Glutamatergic neuron (in vitro differentiated cells): ENCODE measurements around the gene GPX3. TPM values are rescaled to one million over a fixed set of nuclear protein-coding genes. Genes with fewer than 3 reads are reported as not detected.
A peak's percentile ranks its signal among the peaks of the same experiment; 100 is the strongest.

Experiments
- DNase-seq: peaks from one replicate; pipeline ENCODE4 v3.0.0; 2022
- H3K27ac Mint-ChIP-seq: one replicate; pipeline ENCODE4 v1.8.0; 2020; ENCODE audit warnings: mild to moderate bottlenecking, mixed read lengths, inconsistent platforms; ENCODE audit not compliant: unreplicated experiment
- H3K27me3 Mint-ChIP-seq: one replicate; pipeline ENCODE4 v1.8.0; 2020; ENCODE audit warnings: mild to moderate bottlenecking, moderate library complexity, mixed read lengths, inconsistent platforms; ENCODE audit not compliant: unreplicated experiment
- H3K36me3 Mint-ChIP-seq: one replicate; pipeline ENCODE4 v1.8.0; 2020; ENCODE audit warnings: mild to moderate bottlenecking, mixed read lengths, inconsistent platforms; ENCODE audit not compliant: unreplicated experiment
- H3K4me1 Mint-ChIP-seq: one replicate; pipeline ENCODE4 v1.8.0; 2020; ENCODE audit warnings: mild to moderate bottlenecking, low read depth, mixed read lengths, inconsistent platforms; ENCODE audit not compliant: unreplicated experiment
- H3K4me3 Mint-ChIP-seq: one replicate; pipeline ENCODE4 v1.8.0; 2020; ENCODE audit warnings: mild to moderate bottlenecking, mixed read lengths, inconsistent platforms; ENCODE audit not compliant: unreplicated experiment
- H3K9me3 Mint-ChIP-seq: one replicate; pipeline ENCODE4 v1.8.0; 2020; ENCODE audit warnings: mild to moderate bottlenecking, moderate library complexity, mixed read lengths, inconsistent platforms; ENCODE audit not compliant: unreplicated experiment
- total RNA-seq: library from RNA; stranded (reverse); fragmentation: NEBNext Ultra II Directional; extraction: Animal tissue kit (Norgen Biotek cat#: 25700); gene quantifications from one replicate; pipeline ENCODE4 v1.2.1, GENCODE V29; 2021; ENCODE audit not compliant: unreplicated experiment
- TF ChIP-seq, protein P1 (sequence below): fragments of 200-600 bp; sonication (generic); IDR thresholded peaks from one replicate; pipeline ENCODE4 v1.5.0; 2021; ENCODE audit not compliant: partially characterized antibody, unreplicated experiment

The GPX3 gene
- total RNA-seq, 1 donor from 2014 or later = 20.4 TPM

DNA sequence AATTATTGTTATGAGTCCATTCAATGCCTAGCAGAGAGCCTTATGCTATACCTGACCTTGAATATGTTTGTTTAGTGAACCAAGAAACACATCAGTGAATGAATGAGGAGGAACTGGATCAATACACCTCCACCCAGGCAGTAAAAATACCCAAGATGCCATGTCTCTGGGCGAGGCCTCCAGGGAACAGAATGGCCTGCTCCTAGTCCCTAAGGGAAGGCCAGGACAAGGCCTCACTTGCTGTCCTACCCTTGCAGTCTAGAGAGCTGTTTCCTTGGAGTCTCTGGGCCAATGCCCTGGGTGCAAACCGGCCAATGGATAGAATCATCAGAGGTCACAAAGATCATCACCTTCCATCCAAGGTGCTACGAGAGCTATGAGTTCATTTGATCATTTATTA lies 34.3 kb downstream of the GPX3 start:
- Mint-ChIP-seq H3K27me3 (peaks cover 7% of the 10 kb centered on the region), H3K4me3 (no peak overlapping the region), H3K9me3 (peaks cover 2% of the 10 kb centered on the region), H3K36me3 (no peaks in the 10 kb centered on the region), H3K4me1 (peaks cover 5% of the 10 kb centered on the region), H3K27ac (no peak overlapping the region)
- no peak for DNase-seq
- TF ChIP-seq, protein P1, sequence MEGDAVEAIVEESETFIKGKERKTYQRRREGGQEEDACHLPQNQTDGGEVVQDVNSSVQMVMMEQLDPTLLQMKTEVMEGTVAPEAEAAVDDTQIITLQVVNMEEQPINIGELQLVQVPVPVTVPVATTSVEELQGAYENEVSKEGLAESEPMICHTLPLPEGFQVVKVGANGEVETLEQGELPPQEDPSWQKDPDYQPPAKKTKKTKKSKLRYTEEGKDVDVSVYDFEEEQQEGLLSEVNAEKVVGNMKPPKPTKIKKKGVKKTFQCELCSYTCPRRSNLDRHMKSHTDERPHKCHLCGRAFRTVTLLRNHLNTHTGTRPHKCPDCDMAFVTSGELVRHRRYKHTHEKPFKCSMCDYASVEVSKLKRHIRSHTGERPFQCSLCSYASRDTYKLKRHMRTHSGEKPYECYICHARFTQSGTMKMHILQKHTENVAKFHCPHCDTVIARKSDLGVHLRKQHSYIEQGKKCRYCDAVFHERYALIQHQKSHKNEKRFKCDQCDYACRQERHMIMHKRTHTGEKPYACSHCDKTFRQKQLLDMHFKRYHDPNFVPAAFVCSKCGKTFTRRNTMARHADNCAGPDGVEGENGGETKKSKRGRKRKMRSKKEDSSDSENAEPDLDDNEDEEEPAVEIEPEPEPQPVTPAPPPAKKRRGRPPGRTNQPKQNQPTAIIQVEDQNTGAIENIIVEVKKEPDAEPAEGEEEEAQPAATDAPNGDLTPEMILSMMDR = no peak

DNA sequence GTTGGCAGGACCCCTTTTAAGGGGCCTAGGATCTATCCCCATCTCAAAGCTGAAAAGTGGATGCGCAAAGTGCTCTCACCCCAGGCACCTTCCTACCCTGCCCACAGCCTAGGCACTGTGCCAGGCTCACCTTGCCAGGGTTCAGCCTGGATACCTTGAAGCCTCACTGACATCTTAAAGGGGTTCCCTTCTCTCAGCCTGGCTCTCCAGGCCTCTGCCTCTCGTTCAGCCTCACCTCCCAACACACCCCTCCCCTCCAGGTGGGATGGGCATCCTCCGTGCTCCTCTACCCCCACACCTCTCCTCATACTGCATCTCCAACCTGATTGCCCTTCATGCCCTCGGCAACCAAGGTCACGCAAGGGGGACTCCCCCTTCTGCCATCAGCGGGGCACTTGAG lies 34.9 kb downstream of the GPX3 start:
- H3K4me3 Mint-ChIP-seq = no peak overlapping the region

DNA sequence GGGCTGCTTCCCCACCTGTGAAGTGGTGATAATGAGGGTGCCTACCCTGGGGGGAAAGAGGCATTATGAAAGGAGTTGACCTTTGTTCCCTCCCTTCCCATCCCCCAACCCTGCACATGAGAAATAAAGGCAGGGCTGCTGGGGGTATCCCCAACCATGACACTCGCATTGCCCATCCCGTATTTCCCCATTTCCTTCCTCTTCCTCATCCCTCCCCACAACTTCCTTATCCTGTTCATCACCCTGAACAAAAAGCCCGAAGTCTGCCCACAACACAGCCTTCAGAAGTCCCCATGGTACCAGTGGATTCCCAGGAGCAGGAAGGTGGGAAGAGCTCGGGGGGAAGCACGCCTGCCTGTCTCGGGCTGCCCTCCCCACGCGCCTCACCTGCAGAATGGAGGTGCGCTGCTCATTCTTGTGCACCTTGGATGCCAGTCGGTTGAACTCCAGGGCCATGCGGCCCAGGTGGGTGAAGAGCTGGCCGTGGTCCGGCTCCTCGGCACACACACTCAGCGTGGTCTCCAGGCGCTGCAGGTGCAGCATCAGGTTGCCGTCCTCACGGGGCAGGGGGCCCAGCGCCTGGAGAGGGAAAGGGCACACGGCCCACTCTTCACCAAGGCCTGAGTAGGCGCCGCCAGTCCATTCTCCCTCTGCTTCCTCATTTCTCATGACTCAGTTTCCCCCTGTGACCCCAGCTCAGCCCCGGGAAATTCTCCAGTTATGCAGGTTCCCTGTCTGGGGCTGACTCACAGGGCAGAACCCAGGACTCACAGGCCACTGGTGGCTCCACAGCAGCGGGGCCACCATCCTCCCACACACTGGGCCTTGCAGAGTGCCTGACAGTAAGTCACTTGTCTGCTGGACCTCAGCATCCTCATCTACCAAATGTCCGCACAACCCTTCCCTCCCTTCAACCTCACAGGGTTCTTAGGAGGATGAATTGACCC lies 36.3 kb downstream of the GPX3 start:
- H3K36me3 Mint-ChIP-seq = no peaks in the 10 kb centered on the region
- no peak for DNase-seq
- peaks cover 7% of the 10 kb centered on the region for H3K27me3 Mint-ChIP-seq
- no peak overlapping the region for H3K4me3 Mint-ChIP-seq
- peaks cover 5% of the 10 kb centered on the region for H3K4me1 Mint-ChIP-seq
- no peak overlapping the region for H3K27ac Mint-ChIP-seq
- peaks cover 2% of the 10 kb centered on the region for H3K9me3 Mint-ChIP-seq
- TF ChIP-seq, protein P1 = no peak

More for the DNA sequence above, 34.9 kb downstream of the GPX3 start:
- no peak for DNase-seq
- Mint-ChIP-seq H3K27ac (no peak overlapping the region), H3K9me3 (peaks cover 2% of the 10 kb centered on the region), H3K4me1 (peaks cover 5% of the 10 kb centered on the region), H3K36me3 (no peaks in the 10 kb centered on the region), H3K27me3 (peaks cover 7% of the 10 kb centered on the region)
- TF ChIP-seq, protein P1 = no peak

DNA sequence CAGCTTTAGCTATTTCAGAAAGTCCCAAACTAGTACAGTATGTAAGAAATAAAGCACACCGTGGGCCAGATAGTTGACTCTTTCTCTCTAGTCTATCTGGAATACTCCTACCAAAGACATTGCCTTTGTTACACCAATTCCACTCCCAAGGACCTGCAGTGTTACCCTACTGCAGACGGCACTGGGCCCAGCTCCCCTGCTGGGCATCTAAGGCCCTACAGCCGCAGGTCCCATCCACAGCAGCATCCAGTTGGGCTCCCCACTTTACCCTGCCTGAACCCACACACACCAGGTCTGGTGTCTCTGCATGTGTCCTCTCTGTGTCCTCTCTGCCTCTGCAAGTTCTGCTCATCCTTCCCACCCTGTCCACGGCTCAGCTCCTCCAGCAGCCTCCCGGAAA lies 37.9 kb downstream of the GPX3 start:
- Mint-ChIP-seq H3K36me3 (no peaks in the 10 kb centered on the region), H3K4me3 (no peak overlapping the region), H3K27me3 (peaks cover 6% of the 10 kb centered on the region), H3K4me1 (peaks cover 5% of the 10 kb centered on the region), H3K9me3 (peaks cover 2% of the 10 kb centered on the region), H3K27ac (no peak overlapping the region)
- no peak for DNase-seq
- TF ChIP-seq, protein P1 = peak; percentile 11

DNA sequence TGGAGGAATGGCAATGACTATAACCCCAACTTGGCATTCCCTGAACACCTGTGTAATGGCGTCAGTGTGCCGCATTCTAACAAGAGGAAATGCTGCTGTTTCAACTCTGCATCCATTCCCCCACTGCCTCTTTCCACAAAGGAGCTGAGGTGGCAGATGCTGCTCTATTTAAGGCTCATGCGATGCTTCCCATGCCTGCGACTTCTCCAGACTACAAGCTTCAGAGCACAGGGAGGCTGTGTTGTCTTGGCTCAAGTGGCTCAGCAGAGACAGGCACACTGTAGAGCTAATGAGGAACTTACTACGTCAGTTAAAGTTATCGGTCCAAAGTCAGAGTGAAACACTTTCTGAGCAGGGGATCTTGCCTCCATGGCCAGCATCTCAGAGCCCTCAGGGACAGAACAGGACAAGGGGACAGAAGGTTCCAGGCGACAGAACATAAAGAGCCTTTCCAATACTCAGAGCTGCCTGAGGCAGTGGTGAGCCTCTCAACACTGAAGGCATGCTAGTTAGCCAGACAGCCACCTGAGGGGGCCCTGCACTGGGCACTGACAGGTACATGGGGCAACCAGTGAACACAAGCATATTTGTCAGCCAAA lies 38.6 kb downstream of the GPX3 start:
- Mint-ChIP-seq H3K9me3 (peaks cover 2% of the 10 kb centered on the region), H3K36me3 (no peaks in the 10 kb centered on the region), H3K4me1 (peaks cover 5% of the 10 kb centered on the region), H3K4me3 (no peak overlapping the region), H3K27ac (no peak overlapping the region), H3K27me3 (peaks cover 5% of the 10 kb centered on the region)
- TF ChIP-seq, protein P1 = no peak
- no peak for DNase-seq
